HG03108 (cell line): ENCODE measurements around the gene LSM3.

Source experiments
- ATAC-seq: cut with Tn5 transposase; IDR thresholded peaks from one replicate; pipeline ENCODE4 v1.9.1; 2021; ENCODE audit warnings: moderate library complexity; ENCODE audit not compliant: unreplicated experiment

The LSM3 gene

DNA sequence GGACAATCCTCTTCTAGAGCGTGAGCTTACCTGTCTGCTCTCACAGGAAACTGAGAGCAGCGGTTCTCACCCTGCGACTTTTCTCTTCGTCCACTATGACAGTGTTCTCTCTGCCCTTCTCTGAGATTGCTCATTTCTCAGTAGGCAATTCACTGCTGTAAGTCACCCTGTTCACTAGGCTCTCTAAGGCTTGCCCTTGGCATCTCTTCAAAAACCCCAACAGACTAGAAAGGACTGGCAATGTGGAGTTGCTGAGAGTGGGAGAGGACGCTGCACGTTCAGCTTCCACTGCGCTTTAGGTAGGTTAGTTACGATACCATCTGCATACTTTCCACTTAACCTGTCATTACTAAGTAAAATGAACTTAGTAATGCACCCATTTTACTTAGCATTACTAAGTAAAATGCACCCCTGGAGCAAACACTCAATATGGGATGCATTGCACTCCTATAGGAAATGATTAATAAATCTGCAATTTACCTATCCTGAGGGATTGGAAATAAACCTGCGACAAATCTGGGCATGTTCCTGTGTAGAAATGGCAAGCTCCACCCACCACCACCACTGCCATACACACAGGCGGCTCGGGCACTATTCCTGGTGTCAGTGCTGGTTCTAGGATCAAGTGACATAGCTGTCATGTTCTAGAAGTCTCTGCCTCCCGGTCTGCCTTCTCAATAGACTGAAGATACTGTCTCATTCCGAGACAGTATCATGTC lies 21.6 kb upstream of the LSM3 start:
- ATAC-seq = no peak

DNA sequence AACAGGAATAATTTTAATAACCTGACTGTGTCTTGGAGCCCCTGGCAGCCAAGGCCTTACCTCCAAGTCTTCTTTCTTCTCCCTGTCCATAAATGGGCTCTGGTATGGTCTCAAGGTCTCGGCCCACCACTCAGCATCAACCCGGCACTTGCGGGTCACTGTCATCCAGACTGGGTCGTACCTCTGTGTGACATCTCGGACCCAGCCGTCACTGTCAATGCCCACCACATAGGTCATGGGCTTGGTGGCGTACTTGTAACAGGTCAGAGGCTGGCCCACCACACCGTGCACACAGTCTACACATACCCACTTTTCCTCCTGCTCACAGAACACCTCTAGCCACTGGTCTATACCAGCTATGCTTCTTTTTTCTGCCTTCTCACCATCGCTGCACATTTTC lies 20.7 kb upstream of the LSM3 start:
- ATAC-seq = no peak

DNA sequence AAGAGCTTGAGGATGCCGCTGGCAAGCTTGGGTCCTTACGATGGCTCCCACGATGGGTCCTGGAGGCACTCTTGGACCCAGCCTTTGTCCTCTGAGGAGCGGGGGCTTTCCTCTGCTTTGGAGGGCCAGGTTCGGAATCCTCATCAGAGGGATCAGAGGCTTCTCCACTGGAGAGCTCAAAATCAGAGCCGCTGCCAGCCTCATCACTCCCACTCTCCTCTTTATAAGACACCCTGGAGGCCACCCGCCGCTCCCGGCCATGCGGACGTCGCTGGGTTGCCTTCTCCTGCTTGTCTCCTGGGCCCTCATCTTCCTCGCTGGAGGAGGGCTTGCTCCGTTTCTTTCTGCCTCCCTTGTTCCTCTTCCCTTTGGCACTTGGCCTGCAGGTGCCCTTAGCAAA lies 20.2 kb upstream of the LSM3 start:
- no peak for ATAC-seq

DNA sequence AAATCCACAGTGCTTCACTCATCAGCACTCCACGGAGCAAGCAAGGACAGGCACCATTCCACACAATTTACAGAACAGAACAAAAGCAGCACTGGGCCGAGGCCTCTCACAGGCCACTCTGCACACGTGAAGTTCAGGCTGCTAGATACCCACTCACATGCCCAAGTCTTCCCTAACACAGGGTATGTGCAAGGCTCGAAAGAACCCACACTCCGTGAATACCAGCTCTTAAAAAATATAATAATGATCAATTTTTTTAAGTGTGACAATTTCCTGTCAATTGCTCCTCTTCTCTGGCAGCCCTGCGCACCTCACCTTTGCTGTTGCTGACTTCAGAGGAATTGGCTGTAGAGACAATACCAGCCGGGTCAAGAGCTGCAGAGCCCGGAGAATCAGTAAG lies 19.2 kb upstream of the LSM3 start:
- ATAC-seq = no peak

DNA sequence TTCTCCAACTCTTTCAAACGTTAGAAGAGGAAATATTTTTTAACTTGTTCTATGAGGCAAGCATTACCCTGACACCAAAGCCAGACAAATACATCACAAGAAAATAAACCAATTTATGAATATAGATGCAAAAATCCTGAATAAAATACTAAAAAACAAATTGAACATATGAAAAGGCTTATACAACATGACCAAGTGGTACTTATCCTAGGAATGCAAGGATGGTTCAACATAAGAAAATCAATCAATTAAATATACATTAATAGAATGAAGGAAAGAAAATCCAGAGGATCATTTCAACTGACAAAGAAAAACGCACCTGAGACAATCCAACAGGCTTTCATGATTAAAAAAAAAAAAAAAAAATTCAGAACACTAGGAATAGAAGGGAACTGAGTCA lies 17.3 kb upstream of the LSM3 start:
- ATAC-seq = no peak

DNA sequence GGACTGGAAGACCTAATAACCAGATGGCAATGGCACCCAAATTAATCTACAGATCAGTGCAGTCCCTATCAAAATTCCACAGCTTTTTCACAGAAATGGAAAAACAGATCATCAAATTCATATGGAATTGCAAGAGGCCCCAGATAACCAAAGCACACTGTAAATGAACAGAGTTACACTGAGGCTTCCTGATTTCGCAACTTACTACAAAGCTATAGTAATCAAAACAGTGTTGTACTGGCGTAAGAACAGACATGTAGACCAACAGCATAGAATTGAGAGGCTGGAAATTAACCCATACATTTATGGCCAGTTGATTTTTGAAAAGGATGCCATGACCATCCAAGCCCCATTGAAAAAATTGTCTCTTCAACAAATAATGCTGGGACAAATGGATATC lies 16.4 kb upstream of the LSM3 start:
- no peak for ATAC-seq

DNA sequence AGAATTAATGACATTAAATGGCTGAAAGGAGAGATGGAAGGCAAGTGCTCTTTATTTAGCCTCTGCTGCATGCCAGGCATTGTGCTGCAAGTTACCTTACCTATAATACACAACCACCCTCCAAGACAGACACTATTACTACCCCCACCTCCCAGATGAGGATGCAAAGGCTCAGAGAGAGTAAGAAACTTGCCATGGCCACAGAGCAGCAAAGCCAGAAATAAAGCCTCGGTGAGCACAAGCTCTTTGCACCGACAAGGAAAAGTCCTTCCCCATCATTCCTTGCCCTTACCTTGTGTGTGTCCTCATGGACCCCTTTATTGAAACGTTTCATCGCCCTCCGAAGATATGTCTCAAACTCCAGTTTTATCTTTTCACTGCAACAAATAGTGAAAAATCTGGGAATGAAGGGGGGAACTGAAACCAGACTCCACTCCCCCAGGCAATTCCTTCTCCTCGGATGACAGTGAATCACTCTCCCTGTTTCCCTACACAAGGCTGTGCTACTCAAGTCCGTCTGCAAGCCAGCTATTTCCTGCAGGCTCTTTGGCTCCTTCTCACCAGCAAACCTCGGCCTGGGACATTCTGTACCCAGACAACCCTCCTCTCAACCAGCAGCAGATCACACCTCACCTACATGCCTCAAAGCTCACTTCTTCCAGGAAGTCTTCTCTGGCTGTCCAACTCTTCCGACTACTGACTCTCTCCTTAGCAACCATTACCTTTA lies 11.6 kb upstream of the LSM3 start:
- no peak for ATAC-seq

DNA sequence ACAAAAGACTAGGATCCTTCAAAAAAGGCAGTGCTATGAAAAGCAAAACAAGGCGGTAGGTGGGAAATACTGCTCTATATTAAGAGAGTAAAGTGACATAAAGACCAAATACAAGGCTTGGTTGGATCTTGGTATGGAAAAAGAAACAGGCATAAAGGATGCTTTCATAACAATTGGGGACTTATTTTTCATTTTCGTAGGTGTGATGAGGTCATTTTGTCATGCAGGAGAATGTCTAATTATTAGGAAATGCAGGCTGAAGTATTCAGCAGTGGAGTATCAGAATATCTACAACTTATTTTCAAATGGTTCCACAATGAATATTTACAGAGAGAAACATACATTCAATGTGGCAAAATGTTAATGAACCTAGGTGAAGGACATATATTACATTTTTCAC lies 9.2 kb upstream of the LSM3 start:
- ATAC-seq = no peak

DNA sequence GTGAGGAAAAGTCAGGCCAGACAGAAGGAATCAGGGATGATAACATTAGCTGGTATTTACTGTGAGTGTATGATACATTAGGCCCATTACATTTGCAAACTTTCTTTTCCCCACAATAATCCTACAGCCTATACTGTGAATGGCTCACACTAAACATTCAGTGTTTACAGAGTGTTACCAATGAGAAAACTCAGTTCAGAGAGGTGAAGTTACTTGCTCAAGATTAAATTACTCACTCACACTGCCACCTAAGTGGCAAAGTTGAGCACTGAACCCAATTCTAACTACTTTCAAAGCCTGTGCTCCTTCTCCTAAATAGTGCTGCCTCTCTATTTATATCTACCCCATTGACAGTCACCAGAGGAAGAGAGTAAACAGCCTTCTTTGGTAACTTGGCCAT lies 8.7 kb upstream of the LSM3 start:
- no peak for ATAC-seq

DNA sequence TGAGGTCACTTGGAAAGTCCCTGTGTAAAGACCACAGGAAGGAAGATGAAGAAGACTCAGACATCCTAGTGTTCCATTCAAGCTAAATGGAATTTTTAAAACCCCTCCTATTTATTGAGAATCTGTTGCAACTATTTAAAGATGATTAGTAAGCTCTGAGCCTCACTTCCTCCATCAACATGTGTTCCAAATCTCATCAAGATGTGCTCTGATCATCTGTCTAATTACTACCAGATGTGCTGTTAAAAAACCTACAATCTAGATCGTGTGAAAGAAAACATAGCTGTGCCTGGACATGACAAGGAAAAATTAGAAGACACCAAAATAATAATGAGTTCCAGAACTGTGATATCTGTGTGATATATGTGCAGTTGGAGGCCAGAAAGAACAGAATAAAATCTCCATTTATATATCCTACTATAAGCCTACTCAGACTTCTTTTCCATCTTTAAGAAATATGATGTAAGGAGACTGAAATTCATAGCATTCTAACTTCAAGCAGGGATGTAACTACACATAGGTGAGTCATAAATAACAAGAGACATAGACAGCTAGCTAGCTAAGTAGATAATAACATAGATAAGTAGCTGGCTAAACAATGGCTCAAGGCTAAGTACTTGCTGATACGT lies 8.0 kb upstream of the LSM3 start:
- no peak for ATAC-seq

DNA sequence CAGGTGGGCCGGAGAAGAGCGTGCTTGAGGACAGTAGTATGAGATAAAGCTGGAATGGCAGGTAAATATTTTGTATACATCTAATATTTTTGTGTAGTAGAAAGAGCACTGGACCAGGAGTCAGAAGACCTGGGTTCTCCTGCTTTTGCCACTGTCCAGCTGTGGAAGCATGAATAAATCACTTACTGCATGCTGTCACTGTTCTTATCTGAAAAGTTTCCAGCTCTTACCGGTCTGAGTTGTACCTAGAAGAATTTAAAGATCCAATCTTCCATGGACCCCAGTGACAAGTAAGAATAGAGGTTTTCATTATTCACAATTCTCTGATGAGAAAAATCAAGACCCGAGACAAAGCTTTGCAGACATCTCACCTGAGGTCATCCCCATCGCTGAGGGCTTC lies 6.1 kb upstream of the LSM3 start:
- no peak for ATAC-seq

DNA sequence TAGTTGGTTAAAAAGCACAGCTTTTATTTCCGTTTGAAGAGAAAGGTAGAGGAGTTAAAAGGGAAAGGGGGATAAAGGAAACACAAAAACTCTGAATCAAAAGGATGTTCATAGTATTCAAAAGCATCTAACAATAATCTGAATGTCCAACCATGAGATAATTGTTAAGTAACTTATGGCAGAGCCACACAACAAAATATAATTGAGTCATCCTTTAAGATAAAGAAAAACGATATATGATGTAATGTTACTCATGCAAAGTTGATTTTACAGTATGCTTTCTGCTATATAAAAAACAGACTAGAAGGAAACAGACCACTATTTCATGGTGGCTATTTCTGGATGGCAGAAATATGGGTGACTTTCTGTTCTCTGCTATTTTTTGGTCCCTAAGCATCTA lies 4.1 kb upstream of the LSM3 start:
- ATAC-seq = no peak

DNA sequence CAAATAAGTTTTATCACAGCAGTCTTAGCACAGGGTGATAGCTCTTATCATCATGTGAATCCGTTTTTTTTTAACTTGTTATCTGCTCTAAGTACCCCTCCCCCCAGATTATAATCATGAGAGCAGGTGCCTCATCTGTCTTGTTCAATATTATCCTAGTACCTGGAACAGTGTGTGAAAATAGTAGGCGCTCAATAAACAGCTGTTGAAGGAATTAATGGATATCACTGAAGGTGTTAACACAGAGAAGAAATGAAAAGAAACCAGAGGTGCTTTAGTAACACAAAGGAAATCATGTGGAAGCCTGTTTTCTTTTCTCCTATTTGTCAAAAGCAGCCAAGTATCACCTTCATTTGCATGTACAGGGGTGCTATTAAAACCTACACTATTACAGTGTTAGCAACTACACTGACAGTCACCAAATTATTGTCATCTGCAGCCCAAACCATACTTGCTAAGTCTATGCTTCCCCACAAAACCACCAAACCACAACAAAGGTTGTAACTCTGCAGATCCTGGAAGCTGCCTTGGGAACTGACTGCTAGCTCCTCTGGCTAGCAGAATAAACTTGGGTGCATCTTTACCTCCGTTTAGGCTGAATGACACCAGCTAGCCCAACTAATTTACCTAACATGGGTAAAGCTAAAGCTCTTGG lies 3.1 kb upstream of the LSM3 start:
- ATAC-seq = no peak

DNA sequence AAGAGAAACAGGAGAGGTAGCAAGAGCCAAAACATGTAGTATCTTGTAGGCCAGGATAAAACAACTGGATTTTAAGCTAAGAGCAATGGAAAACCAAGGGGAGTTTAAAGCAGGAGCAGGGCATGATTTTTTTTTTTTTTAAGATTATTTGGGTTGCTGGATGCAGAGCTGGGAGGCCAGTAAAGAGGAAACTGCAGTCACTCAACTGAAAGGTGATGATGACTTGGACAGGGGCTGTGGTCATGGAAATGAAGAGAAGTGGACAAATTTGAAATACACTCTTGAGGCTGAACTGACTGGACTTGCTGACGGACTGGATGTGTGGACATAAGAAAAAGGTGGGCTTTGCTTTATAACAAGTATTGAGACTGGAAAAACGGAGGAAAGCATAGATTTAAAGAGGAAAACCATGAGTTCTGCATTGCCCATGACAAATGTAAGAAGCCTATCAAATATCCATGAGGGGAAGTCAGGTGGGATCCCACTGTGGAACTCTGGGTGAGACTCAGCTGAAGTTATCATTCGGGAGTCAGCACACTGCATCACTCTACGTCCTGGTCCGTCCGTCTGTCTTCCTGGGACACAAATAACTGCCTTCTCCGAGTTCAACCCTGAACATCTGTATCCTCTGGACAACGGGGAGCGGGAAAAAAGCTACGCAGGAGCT lies 904 bp upstream of the LSM3 start:
- no peak for ATAC-seq

DNA sequence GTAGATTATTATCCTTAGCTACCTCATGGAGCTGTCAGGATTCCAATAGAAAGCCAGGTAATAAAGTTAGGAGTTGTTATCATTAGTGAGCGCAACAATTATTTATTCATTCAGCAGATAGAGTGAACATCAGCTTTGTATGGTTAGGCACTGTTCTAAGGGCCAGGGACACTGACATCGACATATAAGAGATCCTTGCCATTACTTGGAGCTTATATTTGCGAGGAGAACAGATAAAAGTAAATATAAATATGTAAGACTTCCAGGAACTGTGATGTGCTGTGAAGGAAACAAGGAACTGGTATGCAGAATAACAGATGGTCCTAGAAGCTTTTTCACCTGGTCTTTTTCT lies 473 bp downstream of the LSM3 start:
- ATAC-seq = no peak

DNA sequence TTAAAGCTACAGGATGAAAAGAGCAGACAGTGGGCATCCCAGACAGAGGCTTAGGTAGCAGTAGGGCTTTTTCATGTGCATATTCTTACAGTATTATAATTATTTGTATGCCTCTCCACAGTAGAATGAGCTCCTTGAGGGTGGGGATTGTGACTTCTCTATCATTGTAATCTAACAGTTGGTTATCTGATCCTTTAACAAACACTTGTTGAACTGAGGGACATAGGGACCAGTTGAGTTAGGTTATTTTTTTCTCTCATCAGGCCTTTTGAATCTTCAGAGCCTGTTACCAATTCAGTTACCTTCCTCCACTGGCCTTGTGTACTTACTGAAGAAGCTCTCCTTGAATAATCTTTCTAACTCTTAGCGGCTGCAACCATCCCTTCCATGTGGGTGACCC lies 1.2 kb downstream of the LSM3 start:
- no peak for ATAC-seq

DNA sequence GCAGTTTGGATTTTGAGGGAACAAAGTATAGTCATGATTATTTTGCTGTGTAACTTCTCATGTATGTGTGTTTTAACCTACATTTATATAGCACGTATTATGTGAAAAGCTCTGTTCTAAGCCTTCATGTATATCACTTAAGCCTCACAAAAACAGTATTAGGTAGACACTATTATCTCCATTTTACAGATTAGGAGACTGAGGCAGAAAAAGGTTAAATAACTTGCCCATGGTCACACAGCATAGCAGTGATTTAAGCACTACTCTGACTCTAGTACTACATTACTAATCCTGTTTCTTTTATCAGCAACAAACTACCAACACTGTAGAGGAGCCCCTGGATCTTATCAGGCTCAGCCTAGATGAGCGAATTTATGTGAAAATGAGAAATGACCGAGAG lies 2.6 kb downstream of the LSM3 start:
- no peak for ATAC-seq

DNA sequence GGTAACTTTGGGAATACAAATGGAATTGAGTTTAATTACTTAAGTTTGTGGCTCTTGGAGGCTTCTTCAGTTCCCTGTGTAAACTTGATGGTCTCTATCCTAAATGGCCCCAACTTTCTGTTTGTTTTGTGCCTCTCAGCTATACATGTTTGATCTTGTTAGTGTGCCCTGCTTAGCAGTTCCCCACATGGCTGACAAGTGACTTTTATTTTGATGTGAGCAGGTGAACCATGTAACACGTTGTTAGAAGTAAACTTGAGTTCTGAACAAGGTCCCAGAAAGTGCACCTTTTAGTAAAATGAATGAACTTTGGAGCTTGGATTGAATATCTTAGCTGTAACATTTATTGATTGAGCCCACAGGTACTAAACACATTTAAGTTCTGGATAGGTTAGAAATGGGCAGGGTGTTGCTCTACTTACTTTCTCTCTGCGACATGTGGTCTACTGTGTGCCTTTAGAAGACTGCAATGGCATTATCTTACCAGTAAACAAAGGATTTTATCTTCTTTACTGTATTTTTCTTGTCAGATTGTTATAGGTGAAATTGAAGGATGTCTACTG lies 4.5 kb downstream of the LSM3 start:
- no peak for ATAC-seq

DNA sequence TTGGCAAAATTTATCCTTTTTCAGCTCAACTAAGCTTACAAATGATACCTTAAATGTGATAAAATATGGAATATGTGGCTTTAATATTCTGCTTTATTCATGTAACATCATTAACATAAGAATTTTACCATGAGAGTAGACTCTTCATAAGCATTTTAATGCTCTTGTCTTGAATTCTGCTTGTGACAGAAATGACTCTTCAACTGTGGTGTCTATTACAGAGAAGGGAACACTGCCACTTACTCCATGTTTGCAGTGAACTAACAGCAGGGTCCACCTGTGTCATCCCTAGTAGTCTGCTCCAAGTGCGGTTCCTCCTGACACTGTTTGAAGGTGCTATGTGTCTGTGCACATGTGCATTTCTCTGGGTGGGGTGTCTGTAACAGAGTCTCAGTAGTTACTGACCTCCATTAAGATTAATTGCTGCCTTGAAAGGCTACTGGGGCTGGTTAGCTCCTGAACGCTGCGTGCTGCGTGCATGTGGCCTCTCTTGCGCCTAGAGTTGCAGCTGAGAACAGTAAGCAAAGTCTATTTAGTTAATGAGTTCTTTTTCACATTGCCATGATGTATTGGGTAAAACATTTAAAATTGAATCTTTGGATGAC lies 8.3 kb downstream of the LSM3 start:
- ATAC-seq = no peak

DNA sequence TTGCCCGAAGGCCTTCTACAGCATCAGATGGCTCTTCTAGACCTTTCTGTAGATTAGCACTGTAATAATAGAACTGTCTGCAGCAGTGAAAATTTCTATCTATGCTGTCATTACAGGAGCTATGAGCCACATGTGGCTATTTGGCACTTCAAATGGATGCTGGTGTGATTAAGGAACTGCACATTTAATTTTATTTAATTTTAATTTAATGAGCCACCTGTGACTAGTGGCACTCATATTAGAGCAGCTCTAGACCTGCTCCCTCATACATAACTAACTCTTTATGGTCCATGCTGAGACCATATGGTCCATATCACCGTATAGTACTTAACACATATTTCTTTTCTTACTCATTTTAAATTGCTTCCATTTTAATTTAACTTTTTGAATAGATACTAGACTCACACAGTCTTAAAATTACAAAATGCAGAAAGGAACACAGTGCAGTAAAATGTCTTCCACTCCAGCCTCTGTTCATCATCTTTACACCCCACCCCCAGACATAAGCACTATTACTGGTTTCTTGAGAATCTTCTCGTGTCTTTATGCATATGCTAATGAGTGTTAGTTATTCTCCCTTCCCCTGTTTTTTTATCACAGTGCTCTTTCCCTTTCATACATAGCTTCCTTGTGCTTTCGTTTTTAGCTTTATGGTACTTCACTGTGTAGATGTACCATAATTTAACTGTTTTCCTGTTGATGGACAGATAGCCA lies 9.6 kb downstream of the LSM3 start:
- no peak for ATAC-seq
